ENCODE results near the gene MAP2K7.
"Not testable (repeated sequence)": the region's sequence is repeated elsewhere in the genome, so short reads cannot be mapped to it uniquely, and the experiment has no call there.

MAP2K7 gene

DNA sequence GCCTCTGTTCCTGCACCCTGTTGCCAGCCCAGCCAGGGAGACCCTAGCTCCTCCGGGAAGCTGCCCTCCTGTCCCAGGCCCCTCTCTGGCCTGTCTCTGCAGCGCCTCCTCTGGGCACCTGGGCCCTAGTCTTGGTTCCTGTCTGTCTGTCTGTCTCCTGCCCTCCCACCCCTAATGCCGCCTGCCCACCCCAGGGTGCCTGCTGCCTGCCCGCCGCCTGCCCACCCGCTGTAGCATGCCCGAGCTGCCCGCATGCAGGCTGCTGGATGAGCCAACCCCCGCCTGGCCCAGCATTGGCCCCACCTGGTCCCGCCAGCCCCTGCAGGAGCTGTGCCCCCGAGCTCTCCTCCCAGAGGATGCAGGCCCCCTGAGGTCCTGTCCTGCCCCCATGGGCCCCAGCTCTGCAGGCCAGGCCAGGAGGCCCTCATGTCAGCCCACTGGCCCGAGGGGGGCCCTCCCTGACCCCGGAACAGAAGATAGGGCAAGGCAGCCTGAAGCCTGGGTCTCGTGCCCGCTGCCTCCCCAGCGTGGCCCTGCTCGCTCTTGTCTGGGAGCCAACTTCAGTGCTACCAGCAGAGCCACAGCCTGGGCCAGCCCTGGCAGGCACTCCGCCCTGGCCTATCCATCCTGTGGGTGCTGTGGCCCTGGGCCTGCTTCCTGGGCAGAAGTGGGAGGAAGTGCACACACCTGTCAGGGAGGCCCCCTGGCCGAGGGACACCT, 5.2 kb downstream of the MAP2K7 start:
- DNase-seq, result no peak

DNA sequence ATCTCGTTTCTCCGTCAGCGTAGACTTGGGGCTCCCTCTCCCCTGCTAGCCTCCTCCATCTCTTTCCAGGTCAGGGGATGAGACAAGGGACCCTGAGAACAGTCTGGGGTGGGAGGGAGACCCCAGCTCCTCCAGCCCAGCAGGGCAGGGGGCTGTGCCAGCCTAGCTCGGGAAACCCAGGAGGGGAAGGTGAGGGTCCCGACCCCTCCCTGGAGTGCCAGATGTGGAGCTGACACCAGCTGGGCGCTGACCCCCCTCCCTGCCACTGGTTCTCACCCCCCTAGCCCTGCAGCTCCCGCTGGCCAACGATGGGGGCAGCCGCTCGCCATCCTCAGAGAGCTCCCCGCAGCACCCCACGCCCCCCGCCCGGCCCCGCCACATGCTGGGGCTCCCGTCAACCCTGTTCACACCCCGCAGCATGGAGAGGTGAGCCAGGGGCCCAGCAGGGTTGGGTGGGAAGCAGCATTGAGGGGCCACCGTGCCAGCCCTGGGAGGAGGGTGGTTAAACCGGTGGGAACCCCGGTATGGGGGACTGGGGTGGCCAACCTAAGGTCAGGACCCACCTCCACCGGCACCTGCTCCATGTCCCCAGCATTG, 5.9 kb downstream of the MAP2K7 start:
- DNase-seq, result no peak

DNA sequence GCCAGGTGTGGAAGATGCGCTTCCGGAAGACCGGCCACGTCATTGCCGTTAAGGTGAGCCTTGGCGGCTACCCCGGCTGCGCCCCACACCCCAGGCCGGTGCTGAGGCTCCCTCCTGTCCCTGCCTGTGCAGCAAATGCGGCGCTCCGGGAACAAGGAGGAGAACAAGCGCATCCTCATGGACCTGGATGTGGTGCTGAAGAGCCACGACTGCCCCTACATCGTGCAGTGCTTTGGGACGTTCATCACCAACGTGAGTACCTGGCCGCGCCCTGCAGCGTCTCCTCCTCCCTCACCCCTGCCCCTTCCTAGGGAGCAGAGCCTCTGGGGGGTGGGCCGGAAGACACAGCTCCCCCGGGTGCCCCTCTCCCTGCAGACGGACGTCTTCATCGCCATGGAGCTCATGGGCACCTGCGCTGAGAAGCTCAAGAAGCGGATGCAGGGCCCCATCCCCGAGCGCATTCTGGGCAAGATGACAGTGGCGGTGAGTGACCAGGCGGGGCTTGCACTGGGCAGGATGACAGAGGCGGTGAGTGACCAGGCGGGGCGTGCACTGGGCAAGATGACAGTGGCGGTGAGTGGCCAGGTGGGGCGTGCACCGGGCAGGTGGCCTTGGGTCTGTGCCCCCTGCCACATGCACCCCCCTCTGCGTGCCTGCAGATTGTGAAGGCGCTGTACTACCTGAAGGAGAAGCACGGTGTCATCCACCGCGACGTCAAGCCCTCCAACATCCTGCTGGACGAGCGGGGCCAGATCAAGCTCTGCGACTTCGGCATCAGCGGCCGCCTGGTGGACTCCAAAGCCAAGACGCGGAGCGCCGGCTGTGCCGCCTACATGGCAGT, 6.9 kb downstream of the MAP2K7 start:
- DNase-seq, result no peak

DNA sequence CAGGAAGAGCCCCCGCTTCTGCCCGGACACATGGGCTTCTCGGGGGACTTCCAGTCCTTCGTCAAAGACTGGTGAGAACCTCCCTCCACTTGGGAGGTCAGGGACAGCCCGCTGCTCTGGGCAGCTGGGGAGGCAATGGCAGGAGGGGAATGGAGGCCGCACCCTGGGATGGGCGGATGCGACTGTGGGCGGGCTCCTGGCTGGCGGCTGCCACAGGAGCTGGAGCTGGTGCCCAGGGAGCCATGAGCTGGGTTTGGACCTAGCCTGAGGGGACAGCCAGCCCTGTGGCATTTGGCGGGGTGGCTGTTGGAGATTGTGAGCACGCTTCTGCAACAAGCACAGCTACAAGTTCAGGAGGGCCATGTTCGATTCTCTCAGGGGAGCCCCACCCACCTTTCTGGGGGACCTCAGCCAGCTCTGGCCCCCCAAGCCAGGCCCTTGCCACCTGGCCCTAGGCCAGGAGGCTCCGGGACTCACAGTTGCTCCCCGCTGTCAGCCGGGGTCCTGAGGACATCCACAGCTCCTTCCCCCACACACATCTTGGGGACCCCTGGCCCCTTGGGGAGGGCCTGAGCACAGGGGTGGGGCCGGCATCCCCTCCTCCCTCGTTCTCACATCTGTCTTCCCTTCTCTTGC, 7.9 kb downstream of the MAP2K7 start:
- no peak for DNase-seq

DNA sequence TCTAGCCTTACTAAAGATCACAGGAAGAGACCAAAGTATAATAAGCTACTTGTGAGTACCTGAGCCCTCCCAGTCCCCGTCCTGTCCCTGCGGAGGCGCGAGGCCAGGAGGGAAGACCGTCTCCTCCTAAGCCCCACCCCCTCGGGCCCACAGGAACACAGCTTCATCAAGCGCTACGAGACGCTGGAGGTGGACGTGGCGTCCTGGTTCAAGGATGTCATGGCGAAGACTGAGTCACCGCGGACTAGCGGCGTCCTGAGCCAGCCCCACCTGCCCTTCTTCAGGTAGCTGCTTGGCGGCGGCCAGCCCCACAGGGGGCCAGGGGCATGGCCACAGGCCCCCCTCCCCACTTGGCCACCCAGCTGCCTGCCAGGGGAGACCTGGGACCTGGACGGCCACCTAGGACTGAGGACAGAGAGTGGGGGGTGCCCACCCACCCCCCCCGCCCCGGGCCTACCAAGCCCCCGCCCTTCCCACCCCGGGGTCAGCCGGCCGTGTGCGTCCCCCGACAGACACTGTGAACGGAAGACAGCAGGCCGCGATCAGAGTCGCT, 8.5 kb downstream of the MAP2K7 start:
- no peak for DNase-seq

DNA sequence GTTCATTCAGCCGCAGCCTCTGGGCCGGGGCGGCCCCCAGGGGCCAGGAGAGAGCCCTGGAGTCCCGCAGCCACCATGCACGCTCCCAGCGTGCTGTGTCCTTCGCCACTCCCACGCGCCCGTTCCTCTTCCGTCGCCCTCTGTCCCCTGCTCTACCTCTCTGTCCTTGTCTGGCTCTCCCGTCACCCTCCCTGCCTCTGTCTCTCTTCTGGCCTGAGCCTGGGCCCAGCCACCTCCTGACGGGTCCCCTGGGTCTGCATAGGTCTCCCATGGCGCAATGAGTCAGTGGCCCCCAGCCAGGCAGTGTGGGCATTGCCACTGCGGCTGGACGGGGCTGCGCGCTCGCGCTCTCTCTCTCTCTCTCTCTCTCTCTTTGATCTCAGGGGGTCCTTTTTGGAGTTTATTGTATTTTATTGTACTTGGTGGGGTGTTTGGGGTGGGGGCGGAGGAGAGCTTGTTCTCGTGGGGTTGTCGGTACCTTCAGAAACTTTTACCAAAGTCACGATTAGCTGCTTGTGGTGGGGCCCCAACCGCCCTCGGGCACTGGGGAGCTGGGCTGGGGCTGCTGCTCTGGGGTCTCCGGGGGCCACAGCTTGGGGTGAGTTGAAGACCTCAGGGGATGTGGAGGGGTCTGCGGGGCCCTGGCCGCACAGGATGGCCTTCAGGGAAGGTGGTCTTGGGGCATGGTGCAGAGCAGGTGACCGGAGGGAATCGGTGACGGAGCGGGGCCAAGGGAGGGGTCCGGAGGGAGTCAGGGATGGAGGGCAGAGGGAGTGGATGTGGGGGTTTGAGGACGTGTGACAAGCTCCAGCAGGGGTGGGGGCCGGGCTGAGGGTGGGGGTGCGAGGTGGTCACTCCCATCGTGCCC, 9.3 kb downstream of the MAP2K7 start:
- DNase-seq, result no peak

DNA sequence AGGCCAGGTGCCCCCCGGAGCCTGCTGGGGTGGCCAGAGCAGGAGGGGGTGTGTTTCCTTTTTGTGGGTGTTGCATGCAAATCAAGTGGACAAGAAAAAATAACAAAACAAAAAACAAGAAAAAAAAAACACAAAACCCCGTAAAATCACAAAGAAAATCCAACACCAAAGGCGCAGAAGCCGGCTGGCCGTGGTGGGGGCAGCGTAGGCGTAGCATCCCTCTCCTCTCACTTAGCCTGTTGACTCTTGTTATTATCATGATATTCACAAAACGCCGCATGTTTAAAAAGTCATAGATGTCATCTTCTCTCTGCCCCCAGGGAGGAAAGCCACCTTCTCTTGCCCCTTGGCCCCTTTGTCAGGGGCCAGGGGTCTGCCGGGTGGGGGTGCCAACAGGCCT, 10.0 kb downstream of the MAP2K7 start:
- no peak for DNase-seq

DNA sequence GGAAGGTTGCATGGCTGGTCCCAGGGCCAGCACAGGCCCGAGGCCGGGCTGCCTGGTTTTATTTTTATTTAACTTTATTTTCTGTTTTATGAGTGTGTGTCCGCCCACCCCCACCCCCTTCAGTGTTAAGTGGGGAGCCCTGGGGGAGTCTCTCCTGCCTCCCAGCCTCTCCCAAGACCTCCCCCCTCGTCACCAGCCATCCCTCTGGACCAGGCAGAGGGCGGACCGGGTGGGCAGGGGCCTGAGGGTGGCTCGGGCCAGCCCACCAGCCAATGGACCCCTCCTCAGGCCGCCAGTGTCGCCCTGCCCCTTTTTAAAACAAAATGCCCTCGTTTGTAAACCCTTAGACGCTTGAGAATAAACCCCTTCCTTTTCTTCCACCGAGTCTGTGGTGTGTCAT, 10.4 kb downstream of the MAP2K7 start:
- no peak for DNase-seq

DNA sequence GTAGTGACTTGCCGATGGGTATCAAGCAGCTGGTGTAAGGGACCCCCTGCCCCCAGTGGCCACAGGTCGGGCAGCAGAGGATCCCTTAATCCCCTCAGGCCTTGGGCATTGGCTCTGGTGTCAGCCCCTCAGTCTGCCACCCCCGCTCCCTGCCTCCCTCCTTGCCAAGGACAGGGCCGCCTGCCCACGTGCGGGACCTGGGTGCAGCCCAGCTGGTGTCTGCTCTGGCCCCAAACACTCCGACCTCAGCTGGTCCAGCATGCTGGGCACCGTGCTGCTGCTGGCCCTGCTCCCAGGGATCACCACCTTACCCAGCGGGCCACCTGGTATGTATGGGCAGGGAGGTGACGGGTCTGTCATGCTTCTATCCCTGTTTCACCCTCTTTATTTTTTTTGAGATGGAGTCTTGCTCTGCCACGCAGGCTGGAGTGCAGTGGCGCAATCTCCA, 10.9 kb downstream of the MAP2K7 start, which contains the start of gene TGFBR3L:
TGFBR3L (plus strand) TSS at position 233 of the 448 bp plus-strand sequence.
- no peak for DNase-seq

DNA sequence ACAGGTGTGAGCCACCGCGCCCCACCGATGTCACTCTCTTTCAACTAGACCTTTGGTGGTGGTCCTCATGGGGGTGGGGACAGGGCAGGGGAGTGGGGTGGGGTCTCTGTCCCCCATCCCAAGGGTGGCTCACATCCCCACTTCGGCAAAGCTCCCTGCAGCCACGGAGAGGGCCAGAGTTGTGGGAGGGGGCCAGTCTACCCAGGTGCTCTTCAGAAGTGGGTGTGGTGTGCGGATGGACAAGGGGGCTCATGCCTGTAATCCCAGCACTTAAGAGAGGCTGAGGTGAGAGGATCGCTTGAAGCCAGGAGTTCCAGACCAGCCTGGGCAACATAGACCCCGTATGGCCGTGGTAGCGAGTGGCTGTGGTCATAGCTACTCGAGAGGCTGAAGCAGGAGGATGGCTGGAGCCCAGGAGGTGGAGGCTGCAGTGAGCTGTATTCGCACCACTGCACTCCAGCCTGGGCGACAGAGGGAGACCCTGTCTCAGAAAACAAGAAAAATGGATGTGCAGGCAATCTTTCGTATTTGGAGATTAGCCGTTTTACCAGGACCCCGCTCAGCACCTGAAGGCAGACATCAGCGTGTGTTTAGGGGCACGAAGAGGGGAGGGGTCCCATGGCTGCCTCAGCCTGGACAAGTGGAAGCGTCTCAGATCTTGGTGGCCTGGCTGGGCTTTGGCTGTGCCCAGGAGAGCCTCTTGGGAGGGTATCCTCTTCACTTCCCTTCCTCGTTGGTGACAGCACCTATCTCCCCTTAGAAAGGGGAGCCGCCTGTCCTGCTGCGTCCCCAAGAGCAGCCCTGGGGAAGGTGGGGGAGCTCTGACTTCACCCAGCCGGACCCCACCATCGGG, 11.8 kb downstream of the MAP2K7 start:
- DNase-seq, result no peak

DNA sequence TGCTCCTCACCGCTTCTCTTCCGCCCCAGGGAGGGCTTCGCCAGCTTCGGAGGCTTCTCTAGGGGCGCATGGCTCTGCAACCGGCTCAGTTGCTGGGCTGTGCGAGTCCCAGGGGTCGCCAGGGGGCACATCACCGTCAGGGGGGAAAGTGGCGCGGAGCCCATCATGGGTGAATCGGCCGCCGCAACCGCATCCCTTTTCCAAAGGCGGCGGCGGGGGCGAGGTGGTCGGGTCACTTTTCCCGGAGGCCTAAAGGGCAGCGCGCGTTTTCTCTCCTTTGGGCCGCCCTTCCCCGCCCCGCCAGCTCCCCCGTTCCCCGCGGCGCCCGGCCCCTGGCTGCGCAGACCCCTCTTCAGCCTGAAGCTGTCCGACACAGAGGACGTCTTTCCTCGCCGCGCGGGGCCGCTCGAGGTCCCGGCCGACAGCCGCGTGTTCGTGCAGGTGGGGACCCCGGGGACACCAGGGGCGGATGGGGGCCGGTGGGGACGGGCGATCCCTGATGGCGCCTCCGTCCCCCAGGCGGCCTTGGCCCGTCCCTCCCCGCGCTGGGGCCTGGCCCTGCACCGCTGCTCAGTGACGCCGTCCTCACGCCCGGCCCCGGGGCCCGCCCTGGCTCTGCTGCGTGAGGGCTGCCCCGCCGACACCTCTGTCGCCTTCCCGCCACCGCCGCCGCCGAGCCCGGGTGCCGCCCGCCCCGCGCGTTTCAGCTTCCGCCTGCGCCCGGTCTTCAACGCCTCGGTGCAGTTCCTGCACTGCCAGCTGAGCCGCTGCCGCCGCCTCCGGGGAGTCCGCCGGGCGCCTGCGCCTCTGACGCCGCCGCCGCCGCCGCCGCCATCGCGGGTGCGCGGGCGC, 12.7 kb downstream of the MAP2K7 start:
- no peak for DNase-seq

DNA sequence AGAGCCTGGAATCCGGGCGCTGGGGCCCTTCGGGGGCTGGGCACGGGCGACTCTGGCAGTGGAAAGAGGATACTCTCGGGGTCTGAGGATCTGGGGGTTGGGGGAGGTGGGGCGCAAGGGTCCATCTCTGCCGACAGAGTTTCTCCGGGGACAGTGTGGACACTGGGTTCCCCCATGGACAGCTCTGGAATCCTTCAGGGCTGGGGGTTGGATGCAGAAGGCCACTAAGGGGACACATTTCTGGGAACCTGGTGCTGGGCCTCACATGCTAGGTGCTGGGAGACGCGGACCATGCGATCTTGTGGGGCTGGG, 13.2 kb downstream of the MAP2K7 start:
- no peak for DNase-seq

DNA sequence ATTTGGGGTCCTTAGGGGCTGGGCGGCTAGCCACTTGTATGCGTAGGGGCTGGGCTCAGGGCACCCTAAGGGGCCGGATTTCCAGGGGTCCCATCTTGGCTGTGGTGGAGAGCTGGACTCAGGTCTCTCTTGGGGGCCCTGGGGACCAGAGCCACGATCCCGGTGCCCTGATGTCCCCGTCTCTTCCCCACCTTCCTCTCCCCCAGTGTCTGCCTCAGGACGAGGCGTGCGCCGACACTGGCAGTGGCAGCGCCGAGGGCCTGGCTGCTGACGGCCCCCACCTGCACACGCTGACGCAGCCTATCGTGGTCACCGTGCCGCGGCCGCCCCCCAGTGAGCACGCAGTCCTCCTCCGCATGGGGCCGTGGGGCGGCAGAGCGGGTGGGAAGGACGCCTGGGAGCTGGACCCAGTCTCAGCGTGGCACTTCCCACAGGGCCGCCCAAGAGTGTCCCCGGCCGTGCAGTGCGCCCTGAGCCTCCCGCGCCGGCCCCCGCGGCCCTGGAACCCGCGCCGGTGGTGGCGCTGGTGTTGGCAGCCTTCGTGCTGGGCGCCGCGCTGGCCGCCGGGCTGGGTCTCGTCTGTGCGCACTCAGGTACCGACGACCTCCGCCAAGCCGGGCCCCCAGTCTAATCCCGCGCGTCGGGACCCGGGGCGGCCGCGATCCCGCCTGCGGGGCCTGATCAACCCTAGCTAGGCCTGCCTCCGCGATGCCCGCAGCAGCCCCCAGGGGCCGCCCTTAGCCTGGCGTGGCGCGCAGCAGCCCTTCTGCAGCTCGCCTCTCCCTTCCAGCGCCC, 13.8 kb downstream of the MAP2K7 start:
- no peak for DNase-seq

DNA sequence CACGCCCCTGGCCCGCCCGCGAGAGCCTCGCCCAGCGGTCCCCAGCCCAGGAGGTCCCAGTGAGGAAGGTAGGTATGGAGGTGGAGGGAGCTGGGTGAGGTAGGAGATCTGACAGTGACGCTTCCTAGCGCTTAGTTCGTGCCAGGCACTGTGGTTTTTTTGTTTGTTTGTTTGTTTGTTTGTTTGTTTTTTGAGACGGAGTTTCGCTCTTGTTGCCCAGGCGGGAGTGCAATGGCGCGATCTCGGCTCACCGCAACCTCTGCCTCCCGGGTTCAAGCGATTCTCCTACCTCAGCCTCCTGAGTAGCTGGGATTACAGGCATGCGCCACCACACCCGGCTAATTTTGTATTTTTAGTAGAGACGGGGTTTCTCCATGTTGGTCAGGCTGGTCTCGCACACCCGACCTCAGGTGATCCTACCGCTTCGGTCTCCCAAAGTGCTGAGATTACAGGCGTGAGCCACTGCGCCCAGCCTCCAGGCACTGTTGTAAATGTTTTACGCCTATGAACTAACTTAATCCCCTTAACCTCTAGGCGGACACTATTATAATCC, 14.5 kb downstream of the MAP2K7 start:
- DNase-seq, result not testable (repeated sequence)

DNA sequence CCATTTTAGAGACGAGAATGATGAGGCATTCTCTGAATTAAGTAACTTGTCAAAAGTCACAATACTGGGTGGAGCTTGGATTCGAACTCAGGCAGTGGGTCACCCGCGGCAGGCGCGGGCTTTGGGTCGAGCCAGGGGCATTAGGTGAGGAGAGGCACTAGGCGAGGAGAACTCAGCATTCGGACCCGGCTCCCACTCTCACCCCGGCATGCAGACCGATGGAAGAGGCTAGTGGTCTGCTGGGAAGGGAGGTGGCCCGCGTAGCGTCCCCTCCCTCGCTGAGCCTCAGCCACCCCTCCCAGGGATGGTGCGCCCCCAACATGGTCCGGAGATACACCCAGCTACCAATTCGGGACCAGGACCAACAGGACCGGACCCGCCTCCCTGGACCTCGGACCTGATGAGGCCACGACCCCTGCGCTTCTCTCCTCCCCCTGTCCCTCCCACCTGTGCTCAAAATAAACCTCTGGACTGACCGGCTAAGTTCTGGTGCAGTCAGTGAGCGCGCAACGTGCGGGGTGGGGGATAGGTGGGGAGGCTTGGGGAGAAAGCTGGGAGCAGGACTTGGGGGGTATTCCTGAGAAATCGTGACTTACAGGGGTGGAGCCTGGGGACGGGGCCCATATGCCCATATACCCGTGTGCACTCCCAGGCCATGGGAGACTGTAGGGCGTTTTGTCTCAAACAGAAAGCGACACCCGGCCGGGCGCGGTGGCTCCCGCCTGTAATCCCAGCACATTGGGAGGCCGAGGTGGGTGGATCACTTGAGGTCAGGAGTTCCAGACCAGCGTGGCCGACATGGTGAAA, 15.1 kb downstream of the MAP2K7 start:
- no peak for DNase-seq

DNA sequence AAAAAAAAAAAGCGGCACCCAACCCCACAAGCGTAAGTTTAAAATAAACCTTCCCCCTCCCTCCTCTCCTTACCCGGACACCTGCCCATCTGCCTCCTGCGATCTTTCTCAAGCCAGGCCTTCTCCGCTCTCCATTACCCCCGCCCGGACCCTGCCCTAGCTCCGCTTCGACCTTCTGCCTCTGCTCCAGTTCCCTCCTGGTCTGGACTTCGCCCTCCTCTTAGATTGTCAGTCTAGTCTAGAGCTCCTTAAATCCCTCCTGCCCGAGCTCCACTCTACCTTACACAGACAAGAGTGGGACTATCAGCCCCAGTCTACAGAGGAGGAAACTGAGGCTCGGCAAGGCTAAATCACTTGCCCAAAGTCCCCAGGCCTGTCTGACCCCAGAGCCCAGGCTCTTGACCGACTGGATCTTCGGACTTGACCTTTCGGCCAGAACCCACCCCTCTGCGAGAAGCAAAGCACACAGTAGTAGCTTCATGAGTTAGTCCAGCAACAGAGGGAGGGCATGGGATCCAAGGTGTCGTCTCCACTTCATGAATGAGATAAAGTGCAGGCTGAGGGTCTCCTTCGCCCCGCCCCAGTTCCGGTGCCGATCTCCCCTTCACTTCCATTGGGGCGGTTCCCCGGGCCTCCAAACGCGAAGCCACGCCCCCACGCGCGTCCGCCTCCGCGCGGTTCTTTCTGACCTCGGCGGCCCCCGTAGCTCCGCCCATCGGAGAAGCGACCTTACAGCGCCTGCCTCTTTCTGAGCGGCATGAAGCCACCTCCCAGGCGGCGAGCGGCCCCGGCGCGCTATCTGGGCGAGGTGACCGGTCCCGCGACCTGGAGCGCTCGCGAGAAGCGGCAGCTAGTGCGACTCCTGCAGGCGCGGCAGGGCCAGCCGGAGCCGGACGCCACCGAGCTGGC, 16.2 kb downstream of the MAP2K7 start, which contains the start of gene SNAPC2:
SNAPC2 (plus strand) TSS at position 729 of the 909 bp plus-strand sequence; CDS start at position 758, 29 bp downstream.
- peak; percentile 91 for DNase-seq
